ENCODE measurements around the gene NRCAM.

The NRCAM gene

GRCh38 chr7:108224387-108224786 is 231.8 kb downstream of the NRCAM start:
- TF ChIP-seq CTCF (IDR thresholded peaks at IDR 0.05; ENCODE audit: low read depth, low read length), result no peak
- DNase-seq (ENCODE audit: extremely low read depth, low read depth), result no peak

- TF ChIP-seq CTCF (IDR thresholded peaks at IDR 0.05; ENCODE audit: low read depth, low read length), result no peak
- DNase-seq (ENCODE audit: extremely low read depth, low read depth), result no peak
Measured at GRCh38 chr7:108222236-108222892, 233.9 kb downstream of the NRCAM start.

GRCh38 chr7:108211382-108212201 is 244.6 kb downstream of the NRCAM start:
- TF ChIP-seq CTCF (IDR thresholded peaks at IDR 0.05; ENCODE audit: low read depth, low read length), result no peak

GRCh38 chr7:108210796-108211195 is 245.4 kb downstream of the NRCAM start:
- TF ChIP-seq CTCF (IDR thresholded peaks at IDR 0.05; ENCODE audit: low read depth, low read length), result no peak
- DNase-seq (ENCODE audit: extremely low read depth, low read depth), result no peak

More at GRCh38 chr7:108211382-108212201, 244.6 kb downstream of the NRCAM start:
- DNase-seq (ENCODE audit: extremely low read depth, low read depth), result no peak

GRCh38 chr7:108205311-108205710 is 250.9 kb downstream of the NRCAM start:
- no peak for TF ChIP-seq CTCF (IDR thresholded peaks at IDR 0.05; ENCODE audit: low read depth, low read length)
- DNase-seq (ENCODE audit: extremely low read depth, low read depth), result no peak

- DNase-seq (ENCODE audit: extremely low read depth, low read depth), result no peak
- no peak for TF ChIP-seq CTCF (IDR thresholded peaks at IDR 0.05; ENCODE audit: low read depth, low read length)
Measured at GRCh38 chr7:108204281-108204796, 251.9 kb downstream of the NRCAM start.

GRCh38 chr7:108203537-108203936 is 252.7 kb downstream of the NRCAM start:
- TF ChIP-seq CTCF (IDR thresholded peaks at IDR 0.05; ENCODE audit: low read depth, low read length), result no peak
- no peak for DNase-seq (ENCODE audit: extremely low read depth, low read depth)

Data from AG09319 (cell line).